H1 (cell line): ENCODE data around the gene HLA-DOB. TPM values are rescaled to one million over a fixed set of nuclear protein-coding genes. Genes with fewer than 3 reads are reported as not detected.
A peak's percentile ranks its signal among the peaks of the same experiment; 100 is the strongest.

Experiments used
- CTCF ChIA-PET: fragments of 300-600 bp; sonication (Branson Sonifier 250); formaldehyde crosslinking; loops from one replicate; lab custom pipeline; 2021; ENCODE audit not compliant: partially characterized antibody; lab: Charles Lee
- POLR2A ChIA-PET: fragments of 300-600 bp; sonication (Branson Sonifier 250); formaldehyde crosslinking; loops from one replicate; lab custom pipeline; 2021; ENCODE audit warnings: inconsistent platforms; ENCODE audit not compliant: partially characterized antibody; lab: Charles Lee
- DNase-seq, 2 experiments: peaks; one replicate each; pipeline versions ENCODE4 v3.0.0 to v3.0.0-alpha.2; 2010 to 2022; ENCODE audit warnings: low spot score in 2 of 2, low read depth in 1 of 2, mixed read lengths in 1 of 2
- FAIRE-seq: peaks from 2 replicates; lab custom pipeline; 2011; peaks lifted over from hg19 to GRCh38; lab: Jason Lieb, UNC
- H2AFZ ChIP-seq: 2 replicates; pipeline ENCODE4 v1.8.1; 2012; ENCODE audit warnings: low read length, inconsistent platforms
- H2AK5ac ChIP-seq: 2 replicates; pipeline ENCODE4 v1.6.1; 2013; ENCODE audit warnings: low read depth, low read length
- H2BK120ac ChIP-seq: replicated peaks from 2 replicates; pipeline ENCODE3; 2013; ENCODE audit warnings: low read depth, low read length, inconsistent platforms
- H2BK12ac ChIP-seq: 2 replicates; pipeline ENCODE4 v1.6.1; 2013; ENCODE audit warnings: low read depth, low read length
- H2BK15ac ChIP-seq: 2 replicates; pipeline ENCODE4 v1.6.1; 2013; ENCODE audit warnings: low read length
- H2BK20ac ChIP-seq: 2 replicates; pipeline ENCODE4 v1.6.1; 2013; ENCODE audit warnings: low read length
- H2BK5ac ChIP-seq: 2 replicates; pipeline ENCODE4 v1.6.1; 2013; ENCODE audit warnings: low read depth, low read length
- H3K14ac ChIP-seq: 2 replicates; pipeline ENCODE4 v1.6.1; 2013; ENCODE audit warnings: inconsistent platforms; ENCODE audit not compliant: insufficient read length
- H3K18ac ChIP-seq: 2 replicates; pipeline ENCODE4 v1.6.1; 2013; ENCODE audit warnings: low read length; ENCODE audit errors: extremely low read depth
- H3K23ac ChIP-seq: 2 replicates; pipeline ENCODE4 v1.6.1; 2013; ENCODE audit warnings: inconsistent platforms; ENCODE audit not compliant: insufficient read length
- H3K23me2 ChIP-seq: 2 replicates; pipeline ENCODE4 v1.6.1; 2013; ENCODE audit warnings: low read depth, low read length
- H3K27ac ChIP-seq: 2 replicates; pipeline ENCODE4 v1.6.1; 2011; ENCODE audit warnings: low read depth, low read length, inconsistent platforms
- H3K27me3 ChIP-seq, 4 experiments: replicated peaks in 1 of 4; 1 replicate in 1 of 4; 2 replicates in 3 of 4; pipeline versions ENCODE4 v1.6.1 to v1.8.1; 2011 to 2013; ENCODE audit warnings: low read length in 3 of 4, mild to moderate bottlenecking in 3 of 4, inconsistent platforms in 2 of 4, mixed read lengths in 2 of 4, moderate library complexity in 1 of 4; ENCODE audit not compliant: control insufficient read depth in 3 of 4, insufficient read depth in 3 of 4; ENCODE audit errors: extremely low read depth in 1 of 4
- H3K36me3 ChIP-seq, 4 experiments: 2 replicates each; pipeline versions ENCODE4 v1.6.1 to v1.8.1; 2011 to 2013; ENCODE audit warnings: mild to moderate bottlenecking in 4 of 4, low read length in 3 of 4, moderate library complexity in 2 of 4, control low read depth in 1 of 4, inconsistent platforms in 1 of 4; ENCODE audit not compliant: insufficient read depth in 4 of 4, control insufficient read depth in 2 of 4
- H3K4ac ChIP-seq: replicated peaks from 2 replicates; pipeline ENCODE3; 2013; ENCODE audit warnings: low read length, low read depth, mixed read lengths, inconsistent platforms; ENCODE audit not compliant: insufficient read length
- H3K4me1 ChIP-seq, 4 experiments: replicated peaks in 1 of 4; 1 replicate in 1 of 4; 2 replicates in 3 of 4; pipeline versions ENCODE4 v1.6.1 to v1.8.1; 2011 to 2013; ENCODE audit warnings: low read length in 3 of 4, inconsistent platforms in 2 of 4, mixed read lengths in 1 of 4; ENCODE audit not compliant: insufficient read depth in 4 of 4, control insufficient read depth in 3 of 4
- H3K4me2 ChIP-seq, 2 experiments: 2 replicates each; pipeline versions ENCODE4 v1.6.1 to v1.8.1; 2011 to 2013; ENCODE audit warnings: low read depth in 2 of 2, low read length in 2 of 2, control low read depth in 1 of 2, inconsistent platforms in 1 of 2, mild to moderate bottlenecking in 1 of 2; ENCODE audit not compliant: insufficient read depth in 1 of 2
- H3K4me3 ChIP-seq, 4 experiments: fragments of 200-600, 300-600 bp in 1 of 4; sonication (generic), shearing (Covaris generic), sonication (Bioruptor Twin) in 1 of 4; 2 replicates each; pipeline versions ENCODE4 v1.5.1 to v1.8.1; 2011 to 2016; ENCODE audit warnings: low read length in 4 of 4, low read depth in 3 of 4, control low read depth in 2 of 4, inconsistent platforms in 2 of 4, mild to moderate bottlenecking in 2 of 4, mixed read lengths in 1 of 4, moderate library complexity in 1 of 4; ENCODE audit not compliant: insufficient read depth in 2 of 4; ENCODE audit errors: extremely low read depth in 1 of 4
- H3K56ac ChIP-seq: replicated peaks from 2 replicates; pipeline ENCODE3; 2013; ENCODE audit warnings: low read depth, mild to moderate bottlenecking, mixed read lengths, low read length, inconsistent platforms; ENCODE audit not compliant: insufficient read length
- H3K79me1 ChIP-seq: 2 replicates; pipeline ENCODE4 v1.6.1; 2013; ENCODE audit warnings: low read depth, low read length, control low read depth
- H3K79me2 ChIP-seq, 2 experiments: 2 replicates each; pipeline versions ENCODE4 v1.6.1 to v1.8.1; 2012 to 2013; ENCODE audit warnings: low read length in 2 of 2, mild to moderate bottlenecking in 2 of 2, inconsistent platforms in 1 of 2; ENCODE audit not compliant: insufficient read depth in 2 of 2, control insufficient read depth in 1 of 2
- H3K9ac ChIP-seq, 4 experiments: replicated peaks in 1 of 4; 1 replicate in 1 of 4; 2 replicates in 3 of 4; pipeline versions ENCODE4 v1.6.1 to v1.8.1; 2011 to 2013; ENCODE audit warnings: low read depth in 3 of 4, low read length in 3 of 4, control low read depth in 2 of 4, mild to moderate bottlenecking in 2 of 4, moderate library complexity in 2 of 4, inconsistent platforms in 1 of 4; ENCODE audit errors: extremely low read depth in 1 of 4
- H3K9me3 ChIP-seq, 2 experiments: 2 replicates each; pipeline versions ENCODE4 v1.6.1 to v1.8.1; 2012 to 2013; ENCODE audit warnings: mild to moderate bottlenecking in 2 of 2, moderate library complexity in 2 of 2, control low read depth in 1 of 2, inconsistent platforms in 1 of 2, low read depth in 1 of 2, low read length in 1 of 2, mixed read lengths in 1 of 2; ENCODE audit not compliant: insufficient read depth in 2 of 2
- H4K20me1 ChIP-seq, 2 experiments: replicated peaks in 1 of 2; 2 replicates each; pipeline versions ENCODE3 to v1.8.1; 2011 to 2013; ENCODE audit warnings: inconsistent platforms in 2 of 2, low read length in 2 of 2, mild to moderate bottlenecking in 1 of 2; ENCODE audit not compliant: insufficient read depth in 2 of 2, control insufficient read depth in 1 of 2
- H4K5ac ChIP-seq: 2 replicates; pipeline ENCODE4 v1.6.1; 2013; ENCODE audit warnings: low read length, low read depth, mixed read lengths, inconsistent platforms; ENCODE audit not compliant: insufficient read length
- H4K8ac ChIP-seq: 2 replicates; pipeline ENCODE4 v1.8.0; 2013; ENCODE audit warnings: mild to moderate bottlenecking, moderate library complexity, low read length, inconsistent platforms; ENCODE audit not compliant: insufficient read depth; ENCODE audit errors: extremely low read depth
- H4K91ac ChIP-seq: replicated peaks from 2 replicates; pipeline ENCODE3; 2013; ENCODE audit warnings: low read length, mixed read lengths, inconsistent platforms; ENCODE audit not compliant: insufficient read length
- ASH2L ChIP-seq: fragments of 200-600, 300-600 bp; sonication (generic); IDR thresholded peaks from one replicate; pipeline ENCODE4 v1.7.1; 2017; ENCODE audit warnings: low read length
- CHD1 ChIP-seq: IDR thresholded peaks from 2 replicates; pipeline ENCODE4 v1.6.1; 2012; ENCODE audit warnings: low read depth, low read length, improper control_type of control experiment
- EGR1 ChIP-seq: IDR thresholded peaks from 2 replicates; pipeline ENCODE4 v1.6.1; 2011; ENCODE audit warnings: low read depth, low read length, borderline replicate concordance
- JUN ChIP-seq: IDR thresholded peaks from 2 replicates; pipeline ENCODE4 v1.6.1; 2011; ENCODE audit warnings: low read depth, mild to moderate bottlenecking, improper control_type of control experiment, low read length
- RNF2 ChIP-seq: fragments of 200-900, 300-1000 bp; sonication (generic); IDR thresholded peaks from 2 replicates; pipeline ENCODE4 v1.7.1; 2016; ENCODE audit warnings: borderline replicate concordance, low read depth, mild to moderate bottlenecking, antibody characterized with exemption, low read length; ENCODE audit not compliant: poor library complexity, severe bottlenecking; ENCODE audit errors: missing control alignments
- RXRA ChIP-seq: IDR thresholded peaks from 2 replicates; pipeline ENCODE4 v1.6.1; 2011; ENCODE audit warnings: low read depth, mild to moderate bottlenecking, low read length, moderate library complexity; ENCODE audit not compliant: insufficient read depth
- SAP30 ChIP-seq: fragments of 300-600 bp; sonication (generic); IDR thresholded peaks from 2 replicates; pipeline ENCODE4 v1.7.1; 2012; ENCODE audit warnings: low read length, moderate library complexity, mild to moderate bottlenecking, inconsistent platforms; ENCODE audit not compliant: insufficient read depth, insufficient replicate concordance
- SP2 ChIP-seq: IDR thresholded peaks from 2 replicates; pipeline ENCODE4 v1.6.1; 2012; ENCODE audit warnings: mild to moderate bottlenecking, low read length, inconsistent platforms
- ZNF274 ChIP-seq: IDR thresholded peaks from 2 replicates; pipeline ENCODE4 v1.7.0; 2012; ENCODE audit warnings: low read length, borderline replicate concordance; ENCODE audit errors: extremely low read depth
- WGBS, 2 experiments: shearing (Covaris generic) in 1 of 2; methylation state at CpG; one replicate each; pipeline versions ENCODE4 v1.1.6 to v1.1.7; 2013 to 2015; ENCODE audit warnings: low lambda C conversion rate in 2 of 2, mixed read lengths in 2 of 2, inconsistent platforms in 1 of 2, low coverage in 1 of 2, missing lambda C conversion rate in 1 of 2; ENCODE audit not compliant: insufficient replicate concordance in 2 of 2, insufficient coverage in 1 of 2, insufficient read length in 1 of 2; ENCODE audit errors: extremely low coverage in 1 of 2, missing lambda C conversion rate in 1 of 2; 5-methylcytosine and 5-hydroxymethylcytosine counted together
- polyA plus RNA-seq, 7 experiments: library from polyadenylated mRNA; depleted of rRNA in 3 of 7; stranded (reverse) in 5 of 7; unstranded in 2 of 7; fragments of >200 nt in 5 of 7; fragments of 200-250 nt in 2 of 7; gene quantifications; 1 replicate in 5 of 7; 2 replicates in 1 of 7; 4 replicates in 1 of 7; pipeline versions ENCODE4 v1.2.1 to v1.2.3, GENCODE V29; 2011 to 2013; ENCODE audit warnings: missing spikeins in 2 of 7, mixed read lengths in 2 of 7
- total RNA-seq: library from RNA; stranded (reverse); fragmentation: NEBNext Ultra II Directional; extraction: Animal tissue kit (Norgen Biotek cat#: 25700); gene quantifications from 2 replicates; pipeline ENCODE4 v1.2.1, GENCODE V29; 2021
- TF ChIP-seq, protein P1 (sequence below): IDR thresholded peaks from 2 replicates; pipeline ENCODE4 v1.6.1; 2012; ENCODE audit warnings: low read length, inconsistent platforms
- TF ChIP-seq, protein P2 (sequence below): IDR thresholded peaks from 2 replicates; pipeline ENCODE4 v1.6.1; 2012; ENCODE audit warnings: inconsistent platforms

The HLA-DOB gene
- total and polyA plus RNA-seq, 2 of the 8 experiments (the other 6 are each of a cell fraction or from before 2014, with no cell fraction given) = 0.35 TPM; not detected in 1

DNA sequence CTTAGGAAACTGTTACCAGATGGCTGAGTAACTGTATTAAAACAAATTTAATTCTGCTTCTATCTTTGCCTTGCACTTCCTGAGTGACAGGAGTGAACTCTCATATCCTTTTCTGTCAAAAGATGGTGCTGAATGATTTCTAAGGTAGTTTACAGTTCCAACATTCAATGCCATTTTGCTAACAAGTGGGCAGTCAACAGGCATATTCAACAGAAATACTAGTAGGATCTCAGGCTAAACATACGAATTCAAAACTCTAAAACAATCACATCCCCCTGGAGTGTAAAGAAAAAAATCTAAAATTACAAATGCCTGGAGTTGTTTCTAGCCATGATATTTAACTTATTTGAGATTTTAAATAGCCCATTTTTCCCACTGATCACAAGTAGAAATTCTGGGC, 43.9 kb upstream of the HLA-DOB start:
- FAIRE-seq (no peak), DNase-seq (no peak)
- ChIA-PET POLR2A (interaction anchor here (0.9 to 2.1 kb wide), 3 partner anchors 22 to 111 kb away, joined by 3 to 10 read pairs (median 4); partner anchors contain the start of gene TAP2), CTCF (interaction anchor here (1.0 to 19.9 kb wide), 12 partner anchors 9 to 111 kb away, joined by 3 to 402 read pairs (median 5); partner anchors contain the start of genes PSMB8 and TAP2)
- Histone ChIP-seq H2BK12ac (no peak overlapping the region), H2AFZ (no peak overlapping the region), H3K79me1 (no peaks in the 10 kb centered on the region), H3K23ac (no peak overlapping the region), H2BK15ac (no peak overlapping the region), H3K4me1 (peaks cover 0 to 3% (median 0%) of the 10 kb centered on the region in 4 experiments; a peak in 5 of 7 replicates), H2AK5ac (no peak overlapping the region), H2BK5ac (no peak overlapping the region), H2BK120ac (no peak overlapping the region), H3K4me2 (peak overlapping the region in 1 of 2 experiments; percentile 20; a peak in 2 of 4 replicates), H3K79me2 (no peaks in the 10 kb centered on the region), H3K4me3 (no peak overlapping the region), H3K36me3 (no peaks in the 10 kb centered on the region), H4K8ac (no peak overlapping the region), H3K27ac (no peak overlapping the region), H3K18ac (no peak overlapping the region), H2BK20ac (no peak overlapping the region), H3K23me2 (no peaks in the 10 kb centered on the region), H3K9ac (no peak overlapping the region), H4K20me1 (no peaks in the 10 kb centered on the region), H3K14ac (no peak overlapping the region), H3K27me3 (peaks cover 0 to 6% (median 6%) of the 10 kb centered on the region in 4 experiments; a peak in 5 of 7 replicates), H3K9me3 (no peaks in the 10 kb centered on the region), H4K91ac (no peak overlapping the region), H4K5ac (no peak overlapping the region), H3K56ac (no peak overlapping the region), H3K4ac (no peak overlapping the region)
- 70% methylated on average over 1 of the region's 1 CpG; no CpG with 5 or more reads in 1 of the 2 experiments for WGBS, 2 experiments
- TF ChIP-seq RNF2 (no peak), SP2 (no peak), EGR1 (no peak), RXRA (no peak), SAP30 (no peak), ASH2L (no peak), CHD1 (no peak), ZNF274 (no peak), JUN (no peak)
- TF ChIP-seq, protein P1, sequence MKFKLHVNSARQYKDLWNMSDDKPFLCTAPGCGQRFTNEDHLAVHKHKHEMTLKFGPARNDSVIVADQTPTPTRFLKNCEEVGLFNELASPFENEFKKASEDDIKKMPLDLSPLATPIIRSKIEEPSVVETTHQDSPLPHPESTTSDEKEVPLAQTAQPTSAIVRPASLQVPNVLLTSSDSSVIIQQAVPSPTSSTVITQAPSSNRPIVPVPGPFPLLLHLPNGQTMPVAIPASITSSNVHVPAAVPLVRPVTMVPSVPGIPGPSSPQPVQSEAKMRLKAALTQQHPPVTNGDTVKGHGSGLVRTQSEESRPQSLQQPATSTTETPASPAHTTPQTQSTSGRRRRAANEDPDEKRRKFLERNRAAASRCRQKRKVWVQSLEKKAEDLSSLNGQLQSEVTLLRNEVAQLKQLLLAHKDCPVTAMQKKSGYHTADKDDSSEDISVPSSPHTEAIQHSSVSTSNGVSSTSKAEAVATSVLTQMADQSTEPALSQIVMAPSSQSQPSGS = no peak
- TF ChIP-seq, protein P2, sequence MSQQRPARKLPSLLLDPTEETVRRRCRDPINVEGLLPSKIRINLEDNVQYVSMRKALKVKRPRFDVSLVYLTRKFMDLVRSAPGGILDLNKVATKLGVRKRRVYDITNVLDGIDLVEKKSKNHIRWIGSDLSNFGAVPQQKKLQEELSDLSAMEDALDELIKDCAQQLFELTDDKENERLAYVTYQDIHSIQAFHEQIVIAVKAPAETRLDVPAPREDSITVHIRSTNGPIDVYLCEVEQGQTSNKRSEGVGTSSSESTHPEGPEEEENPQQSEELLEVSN = no peak
